HTR-8/SVneo (cell line): Measurements from ENCODE around the gene FLYWCH1.

Experiments used
- DNase-seq: peaks from one replicate; pipeline ENCODE4 v3.0.0; 2011; ENCODE audit warnings: low spot score, mixed read lengths; ENCODE audit not compliant: insufficient read length
- FAIRE-seq: peaks from 2 replicates; lab custom pipeline; 2011; peaks lifted over from hg19 to GRCh38; lab: Jason Lieb, UNC

The FLYWCH1 gene

DNA sequence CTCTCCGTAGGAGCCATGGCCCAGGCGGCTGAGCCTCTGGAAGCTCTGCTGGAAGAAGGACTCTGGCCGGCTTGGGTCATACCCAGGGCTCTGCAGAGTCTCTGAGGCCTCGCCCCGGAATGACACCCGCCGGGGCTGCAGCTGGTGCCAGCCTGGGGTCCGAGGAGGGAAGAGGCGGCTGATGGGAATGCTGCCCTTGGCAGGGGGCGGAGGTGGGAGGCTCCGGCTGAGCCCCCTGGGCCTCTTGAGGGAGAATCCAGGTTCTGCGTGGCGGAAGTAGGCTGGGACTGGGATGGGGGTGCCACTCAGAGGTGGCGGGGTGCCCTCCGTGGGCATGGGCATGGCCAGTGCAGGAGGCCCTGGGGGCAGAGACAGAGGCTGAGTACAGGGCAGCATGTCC, 64.9 kb downstream of the FLYWCH1 start:
- DNase-seq (no peak), FAIRE-seq (no peak)

DNA sequence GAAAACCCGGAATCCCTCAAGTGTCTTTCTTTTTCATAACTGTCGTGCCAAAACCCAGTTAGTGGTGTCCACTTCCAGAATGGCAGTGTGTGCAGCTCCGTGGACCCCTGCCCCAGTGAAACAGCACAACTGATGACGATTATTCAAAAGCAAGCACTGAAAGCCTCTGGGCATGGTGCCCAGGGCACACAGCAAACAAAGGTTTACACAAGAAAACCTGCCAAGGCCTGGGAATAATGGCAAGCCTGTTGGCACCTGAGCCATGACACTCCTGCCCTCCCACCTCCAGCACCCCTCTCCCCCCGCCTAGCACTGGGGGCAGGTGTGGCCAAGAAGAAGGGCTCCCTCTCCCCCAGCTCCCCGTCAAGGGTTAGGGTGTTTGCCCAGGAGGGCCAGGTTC, 65.7 kb downstream of the FLYWCH1 start:
- no peak for DNase-seq
- FAIRE-seq: no peak

DNA sequence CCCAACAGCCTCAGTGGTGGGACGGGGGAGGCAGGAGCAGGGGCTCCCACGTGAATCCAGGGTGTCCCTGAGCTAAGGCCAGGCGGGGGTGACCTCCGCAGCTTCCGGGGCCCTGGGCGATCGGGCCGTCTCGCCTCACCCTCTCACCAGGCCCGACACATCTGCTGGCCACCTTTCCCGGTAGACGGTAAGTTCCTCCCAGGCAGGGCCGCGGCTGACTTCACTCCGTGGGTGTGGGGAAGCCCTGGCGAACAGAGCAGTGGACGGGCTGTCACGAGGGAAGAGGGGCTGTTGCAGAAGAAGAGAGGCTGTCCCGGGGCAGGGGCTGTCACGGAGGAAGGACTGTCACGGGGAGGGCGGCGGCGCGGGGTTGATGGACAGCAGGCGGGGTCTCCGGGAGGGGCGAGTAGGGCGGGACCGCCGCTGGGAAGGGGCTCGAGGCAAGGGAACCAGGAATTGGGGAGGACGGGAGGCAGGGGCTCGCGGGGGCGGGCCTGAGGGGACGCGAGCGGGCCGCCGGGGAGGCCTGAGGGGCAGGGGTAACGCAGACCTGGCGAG, 68.0 kb downstream of the FLYWCH1 start:
- FAIRE-seq (peak; percentile 26), DNase-seq (no peak)

DNA sequence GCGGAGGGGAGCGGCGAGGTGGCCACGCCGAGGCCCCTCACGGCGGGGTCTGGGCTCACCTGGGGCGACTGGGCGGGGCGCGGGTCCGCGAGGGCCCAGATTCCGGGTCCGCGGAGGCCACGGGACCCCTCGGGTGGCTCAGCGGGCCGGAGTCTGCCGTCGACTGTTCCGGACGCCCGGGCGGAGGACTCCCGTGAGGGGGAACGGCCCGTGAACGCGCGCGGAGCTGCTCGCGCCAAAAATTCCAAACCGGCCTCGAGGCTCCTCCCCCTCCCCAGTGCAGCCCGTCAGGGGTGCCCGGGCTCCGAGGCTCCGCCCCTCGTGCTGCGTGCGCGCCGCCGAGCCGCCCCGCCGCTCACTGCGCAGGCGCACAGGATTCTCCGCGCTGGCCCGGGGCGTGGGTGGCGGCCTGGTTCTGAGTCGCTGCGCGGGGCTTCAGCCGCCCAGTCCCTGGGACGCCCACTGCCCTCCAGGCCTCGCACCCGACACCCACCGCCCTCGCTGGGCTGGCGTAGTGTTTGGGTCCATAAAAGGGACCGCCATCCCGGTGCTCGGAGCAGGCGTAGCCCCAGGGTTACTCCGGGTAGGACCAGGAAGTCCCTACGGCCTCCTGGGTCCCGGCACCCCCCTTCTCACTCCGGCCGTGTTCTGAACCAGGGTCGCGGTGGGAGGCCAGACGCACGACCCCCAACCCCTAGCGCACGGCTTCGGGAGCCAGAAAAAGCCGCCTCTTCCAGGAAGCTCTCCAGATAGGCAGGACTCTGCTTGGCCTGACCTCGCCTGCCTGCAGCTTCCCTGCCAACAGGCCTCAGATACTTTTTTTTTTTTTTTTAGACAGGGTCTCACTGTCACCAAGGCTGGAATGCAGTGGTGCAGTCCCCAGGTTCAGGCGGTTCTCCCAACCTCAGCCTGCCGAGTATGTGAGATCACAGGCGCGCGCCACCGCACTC, 68.8 kb downstream of the FLYWCH1 start, which contains the start of gene PKMYT1:
TSS of gene PKMYT1 (minus strand) at position 220 of the 950 bp plus-strand sequence. CDS start 789 bp downstream, outside the sequence.
- DNase-seq (peak; percentile 99), FAIRE-seq (peak; percentile 82)

DNA sequence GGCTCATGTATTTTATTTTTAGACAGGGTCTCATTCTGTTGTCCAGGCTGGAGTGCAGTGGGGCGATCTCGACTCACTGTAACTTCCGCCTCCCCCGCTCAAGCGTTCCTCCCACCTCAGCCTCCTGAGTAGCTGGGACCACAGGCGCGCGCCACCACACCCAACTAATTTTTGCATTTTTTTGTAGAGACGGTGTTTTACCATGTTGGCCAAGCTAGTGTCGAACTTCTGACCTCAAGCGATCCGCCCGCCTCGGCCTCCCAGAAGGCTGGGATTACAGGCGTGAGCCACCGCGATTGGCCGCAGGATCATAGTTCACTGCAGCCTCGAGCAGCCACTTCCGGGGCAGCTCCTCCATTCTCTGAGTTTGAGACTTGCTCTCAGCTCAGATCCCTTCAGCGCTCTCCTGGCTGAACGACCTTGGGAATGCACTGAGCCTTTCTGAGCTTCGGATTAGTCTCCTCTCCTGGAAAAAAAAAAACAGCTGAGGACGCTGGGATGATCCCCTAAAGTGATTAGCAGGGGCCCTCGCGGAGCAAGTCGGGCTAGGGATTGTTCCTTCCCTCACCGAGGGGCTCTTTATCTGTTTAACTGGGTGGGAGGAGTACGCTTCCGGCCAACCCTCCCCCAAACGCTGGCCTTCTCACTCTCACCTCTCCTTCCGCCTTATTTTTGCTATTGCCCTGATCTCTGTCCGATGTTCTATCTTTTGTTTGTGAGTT, 69.6 kb downstream of the FLYWCH1 start:
- FAIRE-seq: no peak
- DNase-seq: no peak

DNA sequence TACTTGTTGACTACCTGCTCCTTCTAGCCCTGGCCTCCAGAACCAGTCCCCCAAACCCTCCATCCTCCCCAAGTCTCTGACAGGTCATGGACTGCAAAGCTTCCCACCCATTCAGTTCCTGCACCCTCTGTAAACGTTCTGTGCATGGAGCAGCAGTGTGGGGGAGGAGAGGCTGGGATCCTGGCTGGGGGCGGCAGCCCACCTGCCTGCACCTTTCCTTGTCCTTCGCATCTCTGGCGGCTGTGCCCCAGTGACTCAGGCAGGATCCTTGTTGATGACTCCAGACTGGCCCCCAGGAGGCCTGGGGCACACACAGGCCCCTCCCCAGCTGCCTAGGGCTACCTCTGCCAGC, 70.1 kb downstream of the FLYWCH1 start:
- FAIRE-seq: no peak
- no peak for DNase-seq

DNA sequence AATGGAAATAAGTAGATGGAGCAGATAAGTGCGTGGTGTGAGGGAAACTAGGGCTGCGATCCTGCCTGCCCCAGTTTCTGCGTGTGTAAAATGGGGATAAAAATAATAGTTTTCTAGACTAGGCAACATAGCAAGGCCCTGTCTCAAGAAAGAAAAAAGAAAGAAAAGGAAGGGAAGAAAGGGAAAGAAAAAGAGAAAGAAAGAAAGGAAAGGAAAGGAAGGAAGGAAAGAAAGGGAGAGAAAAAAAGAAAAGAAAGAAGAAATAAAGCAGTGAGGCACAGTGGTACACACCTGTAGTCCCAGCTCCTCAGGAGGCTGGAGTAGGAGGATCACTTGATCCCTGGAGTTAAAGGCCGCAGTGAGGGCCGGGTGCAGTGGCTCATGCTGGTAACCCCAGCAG, 70.7 kb downstream of the FLYWCH1 start:
- DNase-seq: no peak
- FAIRE-seq: no peak

DNA sequence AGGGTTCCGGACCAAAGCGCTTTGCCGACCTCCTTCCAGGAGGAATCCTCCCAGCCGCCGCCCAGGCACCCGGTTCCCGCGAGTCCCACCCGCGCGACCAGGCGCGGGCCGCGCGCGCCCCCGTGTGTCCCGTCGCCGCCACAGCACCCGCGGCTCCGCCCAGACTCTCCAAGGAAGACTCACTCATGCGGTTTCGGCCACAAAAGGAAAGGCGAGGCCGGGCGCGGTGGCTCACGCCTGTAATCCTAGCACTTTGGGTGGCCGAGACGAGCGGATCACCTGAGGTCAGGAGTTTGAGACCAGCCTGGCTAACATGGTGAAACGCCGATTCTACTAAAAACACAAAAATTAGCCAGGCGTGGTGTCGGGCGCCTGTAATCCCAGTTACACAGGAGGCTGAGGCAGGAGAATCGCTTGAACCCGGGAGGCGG, 72.0 kb downstream of the FLYWCH1 start:
- DNase-seq (peak; percentile 90), FAIRE-seq (peak; percentile 44)

DNA sequence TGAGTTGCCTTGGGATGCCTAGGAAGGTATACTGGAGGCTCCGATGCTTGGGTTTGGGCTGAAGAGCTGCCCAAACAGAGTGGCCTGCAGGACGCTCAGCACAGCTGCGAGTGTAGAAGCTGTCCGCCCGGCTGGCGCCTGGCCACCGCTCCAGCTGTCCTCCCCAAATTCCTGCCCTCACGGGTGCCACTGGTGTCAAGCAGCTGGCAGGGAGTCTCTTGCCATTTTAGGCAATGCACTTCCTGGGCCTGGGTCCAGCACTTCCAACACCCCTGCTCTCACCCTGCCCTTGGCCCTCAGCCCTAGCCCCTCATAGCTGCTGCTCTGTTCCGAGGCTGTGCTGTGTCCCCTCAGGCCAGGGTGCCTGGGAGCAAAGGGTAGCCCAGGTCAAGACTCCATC, 73.7 kb downstream of the FLYWCH1 start:
- DNase-seq (no peak), FAIRE-seq (no peak)

DNA sequence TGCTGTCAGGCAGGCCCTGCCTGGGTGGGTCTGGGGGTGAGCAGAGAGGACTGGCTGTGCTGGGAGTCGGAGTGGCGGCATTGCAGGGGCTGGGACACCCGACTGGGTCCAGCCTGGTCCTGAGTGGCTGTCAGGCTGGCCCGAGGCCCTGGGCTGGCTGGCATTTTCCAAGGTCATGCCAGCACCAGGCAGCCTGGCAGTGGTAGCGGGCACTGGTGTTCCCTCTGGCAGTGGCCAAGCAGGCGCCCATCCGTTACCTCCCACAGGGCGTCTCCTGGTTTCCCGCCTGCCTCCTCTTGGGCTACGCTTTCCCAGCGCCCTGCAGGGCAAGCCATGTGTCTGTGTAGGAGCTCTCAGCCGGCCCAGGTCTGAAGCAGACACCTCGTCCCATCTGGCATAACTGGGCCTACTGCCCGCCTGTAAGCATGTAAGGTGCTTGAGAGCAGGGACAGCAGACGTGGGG, 74.2 kb downstream of the FLYWCH1 start:
- FAIRE-seq (no peak), DNase-seq (no peak)

DNA sequence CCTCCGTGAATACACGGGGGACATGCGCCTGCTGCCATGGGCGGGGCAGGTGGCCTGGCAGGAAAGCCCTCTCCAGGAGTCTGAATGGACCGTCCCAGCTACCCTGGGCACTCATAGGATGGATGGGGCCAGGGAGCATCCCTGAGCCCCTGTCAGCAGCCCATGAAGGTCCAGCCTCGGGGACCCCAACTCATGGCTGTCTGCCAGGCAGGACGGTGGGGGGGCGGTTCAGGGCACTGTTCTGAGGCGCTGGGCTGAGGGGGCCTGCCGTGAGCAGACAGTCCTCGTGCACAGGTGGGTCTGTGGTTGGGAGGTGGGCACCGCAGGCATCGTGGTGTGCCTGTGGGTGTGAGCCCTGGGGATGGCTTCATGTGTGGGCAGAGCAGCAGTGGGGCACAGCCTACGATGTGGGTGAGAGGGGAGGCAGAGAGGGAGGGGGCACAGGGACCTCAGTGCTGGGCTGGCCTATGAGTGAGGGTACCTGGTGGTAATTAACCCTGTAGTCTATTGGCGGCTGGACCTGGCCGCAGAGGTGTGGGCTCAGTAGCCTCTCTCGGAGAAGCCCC, 75.0 kb downstream of the FLYWCH1 start:
- DNase-seq: no peak
- no peak for FAIRE-seq

DNA sequence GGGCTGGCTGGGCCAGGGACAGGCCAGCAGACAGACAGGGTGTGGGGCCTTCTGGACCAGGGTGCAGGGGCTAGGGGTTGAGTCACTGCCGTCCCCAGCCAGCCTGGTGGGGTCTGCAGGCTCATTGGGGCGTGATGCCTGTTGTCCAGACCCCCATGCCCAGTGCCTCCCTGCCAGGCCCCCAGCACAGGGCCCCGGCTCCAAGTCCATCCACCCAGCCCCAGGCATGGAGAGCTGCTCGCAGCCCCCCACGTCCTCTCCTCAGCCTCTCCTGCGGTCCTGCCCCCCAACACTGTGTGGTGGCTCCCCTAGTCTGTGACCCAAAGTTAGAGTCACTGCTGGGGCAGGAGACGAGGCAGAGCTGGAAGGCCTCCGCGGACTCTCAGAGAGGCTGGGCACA, 75.6 kb downstream of the FLYWCH1 start:
- DNase-seq (no peak), FAIRE-seq (no peak)

DNA sequence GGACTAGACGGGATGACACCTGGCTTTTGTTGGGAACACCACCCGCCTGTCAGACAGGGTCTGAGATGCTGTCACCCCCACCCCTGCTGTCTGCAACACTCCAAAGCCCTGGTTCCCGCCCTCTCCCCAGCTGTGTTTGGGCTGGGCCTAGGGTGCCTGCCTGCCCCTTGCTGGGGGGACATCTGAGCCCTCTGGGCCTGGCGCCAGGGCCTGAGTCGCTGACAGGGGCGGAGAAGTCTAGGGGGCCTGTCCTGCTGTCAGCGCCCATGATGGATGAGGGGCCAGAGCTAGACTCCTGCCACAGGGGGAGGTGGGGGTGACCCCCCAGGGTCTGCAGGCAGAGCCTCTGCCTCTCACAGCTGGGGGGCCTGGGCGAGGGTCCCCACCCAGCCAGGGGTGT, 76.1 kb downstream of the FLYWCH1 start:
- FAIRE-seq (no peak), DNase-seq (no peak)

DNA sequence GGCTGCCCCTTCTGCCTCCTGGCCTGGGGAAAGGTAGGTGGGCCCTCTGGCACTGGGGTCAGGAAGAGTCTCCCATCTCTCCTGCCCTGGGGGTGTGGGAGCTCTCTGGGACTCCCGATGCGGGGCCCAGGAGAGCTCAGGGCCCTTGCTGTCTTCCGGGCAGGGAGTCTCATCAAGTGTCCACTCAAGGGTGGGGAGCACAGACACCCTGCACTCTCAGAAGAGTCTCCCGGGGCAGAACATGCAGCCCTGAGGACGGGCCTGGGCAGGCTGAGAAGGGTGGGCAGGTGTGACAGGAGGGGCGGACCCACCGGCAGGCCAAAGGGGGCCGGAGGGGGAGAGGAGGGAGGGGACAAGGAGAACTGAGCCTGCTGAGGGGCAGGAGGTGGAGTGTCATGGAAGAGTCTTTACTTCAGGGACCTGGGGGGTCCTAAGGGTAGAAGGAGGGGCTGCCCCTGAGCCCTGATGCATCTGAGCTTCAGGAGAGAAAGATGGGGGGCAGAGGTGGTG, 76.9 kb downstream of the FLYWCH1 start:
- no peak for FAIRE-seq
- no peak for DNase-seq

DNA sequence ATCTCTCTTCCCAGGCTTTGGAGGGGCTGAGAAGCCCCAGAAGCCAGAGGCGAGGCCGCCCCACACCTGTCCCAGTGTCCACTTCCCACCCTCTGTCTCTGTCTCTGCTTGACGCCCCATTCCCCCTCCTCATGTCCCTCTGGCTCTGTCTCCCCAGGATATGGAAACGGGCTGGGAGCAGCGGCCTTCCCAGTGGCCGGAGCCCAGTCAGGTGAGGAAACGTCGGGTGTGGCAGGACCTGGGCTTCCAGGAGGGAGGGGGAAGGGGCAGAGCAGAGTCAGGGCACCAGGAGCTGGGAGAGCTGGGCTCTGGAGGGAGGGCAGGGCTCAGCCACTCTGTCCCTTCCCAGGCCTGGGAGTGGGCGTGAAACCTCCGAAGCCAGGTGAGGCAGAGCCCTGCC, 79.2 kb downstream of the FLYWCH1 start:
- FAIRE-seq (no peak), DNase-seq (no peak)

DNA sequence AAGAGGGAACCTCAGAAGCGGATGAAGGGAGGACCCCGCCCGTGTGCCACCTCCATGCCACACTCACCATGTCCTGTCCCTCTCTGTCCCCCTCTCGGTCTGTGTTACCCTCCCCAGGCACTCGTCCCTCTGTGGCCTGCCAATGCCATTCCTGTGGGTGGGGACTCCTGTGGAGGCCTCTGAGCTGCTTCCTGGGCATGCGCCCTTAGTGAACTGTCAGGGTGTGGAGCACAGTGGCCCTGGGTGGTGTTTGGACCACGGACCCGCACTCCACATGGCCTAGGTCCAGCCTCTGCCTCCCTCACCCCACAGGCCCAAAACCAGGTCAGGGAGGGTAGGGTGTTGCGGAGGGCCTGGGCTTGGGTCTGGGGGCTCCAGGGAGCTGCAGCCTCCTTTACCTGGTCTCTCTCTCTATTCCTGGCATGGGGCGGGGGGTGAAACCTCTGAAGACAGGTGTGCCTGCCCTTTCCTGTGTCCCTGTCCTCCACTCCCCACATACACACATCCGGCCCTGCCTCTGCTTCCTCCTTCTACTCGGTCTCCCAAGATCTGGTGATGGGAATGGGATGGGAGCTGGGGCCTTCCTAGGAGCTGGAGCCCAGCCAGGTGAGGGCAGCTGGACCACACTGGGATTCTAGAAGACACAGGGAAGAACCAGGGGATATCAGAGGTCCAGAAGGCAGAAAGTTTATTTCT, 80.0 kb downstream of the FLYWCH1 start:
- FAIRE-seq (no peak), DNase-seq (no peak)

DNA sequence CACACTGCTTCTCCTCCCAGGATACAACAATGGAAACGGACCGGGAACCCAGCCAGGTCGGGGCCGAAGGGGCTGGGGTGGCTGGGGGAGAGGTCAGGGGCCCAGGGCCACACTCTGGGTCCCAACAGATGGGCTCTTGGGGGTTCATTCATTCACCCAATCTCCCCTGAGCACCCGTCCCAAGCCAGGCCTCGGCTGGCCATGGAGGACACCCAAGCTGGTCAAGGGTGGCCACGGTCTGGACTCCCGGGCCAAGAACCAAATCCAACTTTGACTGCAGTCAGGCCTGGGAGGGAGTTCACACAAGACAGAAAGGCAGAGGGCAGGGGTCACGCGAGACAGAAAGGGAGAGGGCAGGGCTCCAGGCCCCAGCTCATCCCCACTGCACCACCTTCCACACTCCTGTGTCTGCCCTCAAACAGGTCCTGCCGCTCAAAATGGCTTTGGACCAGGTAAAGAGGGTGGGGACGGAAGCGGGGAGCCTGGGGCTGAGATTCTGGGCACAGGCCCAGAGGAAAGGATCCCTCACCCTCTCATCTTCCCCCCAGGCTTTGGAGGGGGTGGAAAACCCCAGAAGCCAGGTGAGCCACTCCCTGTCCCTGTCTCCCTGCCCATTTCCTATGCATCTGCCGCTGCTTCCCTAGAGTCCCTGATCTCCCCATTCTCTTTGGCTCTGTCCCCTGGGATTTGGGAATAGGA, 80.8 kb downstream of the FLYWCH1 start:
- DNase-seq (no peak), FAIRE-seq (no peak)

DNA sequence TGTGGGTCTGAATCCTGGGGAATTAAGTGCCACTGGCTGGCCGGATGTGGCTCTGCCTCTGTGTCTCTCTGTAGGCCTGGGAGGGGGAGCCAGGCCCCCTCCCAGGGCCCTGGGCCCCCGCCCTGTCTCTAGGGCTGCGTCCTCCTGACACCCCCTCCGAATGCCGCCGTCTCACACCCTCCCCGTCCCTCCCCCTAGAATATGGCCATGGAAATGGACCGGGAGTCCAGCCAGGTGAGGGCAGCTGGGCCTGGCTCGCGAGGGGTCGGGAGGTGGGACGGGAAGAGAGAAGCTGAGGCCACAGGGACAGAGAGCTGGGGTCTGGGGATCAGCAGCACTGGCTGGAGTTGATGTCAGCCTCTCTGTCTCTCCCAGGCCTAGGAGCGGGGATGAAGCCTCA, 84.6 kb downstream of the FLYWCH1 start:
- FAIRE-seq: no peak
- no peak for DNase-seq

DNA sequence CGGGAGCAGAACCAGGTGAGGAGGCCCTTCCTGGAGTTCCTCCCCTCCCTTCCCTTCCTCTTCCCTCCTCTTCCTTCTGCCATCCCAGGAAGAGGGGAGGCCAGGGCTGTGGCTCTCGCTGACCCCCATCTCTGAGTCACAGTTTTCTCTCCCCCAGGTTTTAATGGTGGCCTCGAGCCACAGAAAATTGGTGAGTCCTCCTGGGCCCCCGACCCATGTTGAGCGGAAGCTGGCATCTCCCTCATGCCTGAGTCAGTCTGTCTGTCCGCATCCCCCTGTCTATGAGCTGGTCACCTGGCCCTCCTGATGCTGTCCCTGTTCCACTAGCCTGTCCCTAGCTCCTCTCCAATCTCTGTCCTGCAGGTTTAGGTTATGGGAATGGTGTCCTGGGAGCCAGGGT, 88.2 kb downstream of the FLYWCH1 start:
- FAIRE-seq (no peak), DNase-seq (no peak)
